ENCODE results near the gene NFASC. TPM values are rescaled to one million over a fixed set of nuclear protein-coding genes. Genes with fewer than 3 reads are reported as not detected.

NFASC gene
- total and polyA plus RNA-seq, 2 experiments from 2014 or later: 3.9 to 11.7 TPM

DNA sequence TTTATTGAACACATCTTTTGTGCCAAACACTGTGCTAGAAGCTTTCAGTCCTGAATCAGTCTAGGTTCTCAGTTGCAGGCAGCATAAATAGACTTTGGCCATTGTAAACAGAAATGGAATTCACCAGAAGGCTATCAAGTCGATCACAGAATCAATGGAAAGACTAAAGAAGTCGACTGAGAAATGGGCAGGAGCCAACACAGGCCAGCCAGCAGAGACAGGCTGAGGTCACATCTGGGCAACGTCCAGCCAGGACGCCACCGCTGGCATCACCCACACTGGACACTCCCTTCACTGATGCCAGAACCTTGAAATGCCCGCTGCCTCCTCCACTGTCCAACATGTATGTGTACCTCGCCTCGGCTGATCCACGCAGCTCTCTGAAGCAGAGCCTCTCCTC lies 166.9 kb downstream of the NFASC start:
- Mint-ChIP-seq H3K4me3 (no peak overlapping the region), H3K36me3 (ENCODE audit: low read depth) (no peaks in the 10 kb centered on the region), H3K27me3 (ENCODE audit: insufficient read depth, low read depth, poor library complexity) (peaks cover 18% of the 10 kb centered on the region), H3K4me1 (no peaks in the 10 kb centered on the region), H3K27ac (no peak overlapping the region), H3K9me3 (no peaks in the 10 kb centered on the region; the same call in 2 of the 3 replicates)
- Histone ChIP-seq H3K4me2 (no peak overlapping the region), H2AFZ (no peak overlapping the region), H3K27me3 (ENCODE audit: insufficient read depth) (peaks cover 6% of the 10 kb centered on the region; the same call in 1 of the 2 replicates), H3K9me2 (ENCODE audit: insufficient read depth) (no peaks in the 10 kb centered on the region), H3F3A (replicated peaks; ENCODE audit: low read depth) (no peaks in the 10 kb centered on the region), H3K27ac (ENCODE audit: low read depth) (no peak overlapping the region), H3K36me3 (ENCODE audit: insufficient read depth) (no peaks in the 10 kb centered on the region), H3K79me2 (replicated peaks; ENCODE audit: insufficient read depth) (no peaks in the 10 kb centered on the region), H3K4me3 (no peak overlapping the region), H3K4me1 (ENCODE audit: insufficient read depth) (peaks cover 3% of the 10 kb centered on the region; the same call in 1 of the 2 replicates), H4K20me1 (replicated peaks; ENCODE audit: insufficient read depth) (no peaks in the 10 kb centered on the region)
- TF ChIP-seq EZH2 (IDR thresholded peaks at IDR 0.05; ENCODE audit: low read depth, unreplicated experiment) (no peak), POLR2AphosphoS5 (IDR thresholded peaks at IDR 0.05; ENCODE audit: low read depth) (no peak), JUNB (IDR thresholded peaks at IDR 0.05; ENCODE audit: unreplicated experiment) (no peak), NANOG (IDR thresholded peaks at IDR 0.05; ENCODE audit: borderline replicate concordance) (no peak), EZH2phosphoT487 (IDR thresholded peaks at IDR 0.05; ENCODE audit: unreplicated experiment) (no peak), ZNF114 (CRISPR knock-in tag; IDR thresholded peaks at IDR 0.05) (no peak), CREB1 (CRISPR knock-in tag; IDR thresholded peaks at IDR 0.05; ENCODE audit: low read depth) (no peak), ZNF331 (CRISPR knock-in tag; IDR thresholded peaks at IDR 0.05; ENCODE audit: low read depth) (no peak), STAT1 (IDR thresholded peaks at IDR 0.05; ENCODE audit: unreplicated experiment) (no peak)
- TF ChIP-seq, protein P1, sequence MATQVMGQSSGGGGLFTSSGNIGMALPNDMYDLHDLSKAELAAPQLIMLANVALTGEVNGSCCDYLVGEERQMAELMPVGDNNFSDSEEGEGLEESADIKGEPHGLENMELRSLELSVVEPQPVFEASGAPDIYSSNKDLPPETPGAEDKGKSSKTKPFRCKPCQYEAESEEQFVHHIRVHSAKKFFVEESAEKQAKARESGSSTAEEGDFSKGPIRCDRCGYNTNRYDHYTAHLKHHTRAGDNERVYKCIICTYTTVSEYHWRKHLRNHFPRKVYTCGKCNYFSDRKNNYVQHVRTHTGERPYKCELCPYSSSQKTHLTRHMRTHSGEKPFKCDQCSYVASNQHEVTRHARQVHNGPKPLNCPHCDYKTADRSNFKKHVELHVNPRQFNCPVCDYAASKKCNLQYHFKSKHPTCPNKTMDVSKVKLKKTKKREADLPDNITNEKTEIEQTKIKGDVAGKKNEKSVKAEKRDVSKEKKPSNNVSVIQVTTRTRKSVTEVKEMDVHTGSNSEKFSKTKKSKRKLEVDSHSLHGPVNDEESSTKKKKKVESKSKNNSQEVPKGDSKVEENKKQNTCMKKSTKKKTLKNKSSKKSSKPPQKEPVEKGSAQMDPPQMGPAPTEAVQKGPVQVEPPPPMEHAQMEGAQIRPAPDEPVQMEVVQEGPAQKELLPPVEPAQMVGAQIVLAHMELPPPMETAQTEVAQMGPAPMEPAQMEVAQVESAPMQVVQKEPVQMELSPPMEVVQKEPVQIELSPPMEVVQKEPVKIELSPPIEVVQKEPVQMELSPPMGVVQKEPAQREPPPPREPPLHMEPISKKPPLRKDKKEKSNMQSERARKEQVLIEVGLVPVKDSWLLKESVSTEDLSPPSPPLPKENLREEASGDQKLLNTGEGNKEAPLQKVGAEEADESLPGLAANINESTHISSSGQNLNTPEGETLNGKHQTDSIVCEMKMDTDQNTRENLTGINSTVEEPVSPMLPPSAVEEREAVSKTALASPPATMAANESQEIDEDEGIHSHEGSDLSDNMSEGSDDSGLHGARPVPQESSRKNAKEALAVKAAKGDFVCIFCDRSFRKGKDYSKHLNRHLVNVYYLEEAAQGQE (IDR thresholded peaks at IDR 0.05; ENCODE audit: unreplicated experiment): no peak
- TF ChIP-seq, protein P2, sequence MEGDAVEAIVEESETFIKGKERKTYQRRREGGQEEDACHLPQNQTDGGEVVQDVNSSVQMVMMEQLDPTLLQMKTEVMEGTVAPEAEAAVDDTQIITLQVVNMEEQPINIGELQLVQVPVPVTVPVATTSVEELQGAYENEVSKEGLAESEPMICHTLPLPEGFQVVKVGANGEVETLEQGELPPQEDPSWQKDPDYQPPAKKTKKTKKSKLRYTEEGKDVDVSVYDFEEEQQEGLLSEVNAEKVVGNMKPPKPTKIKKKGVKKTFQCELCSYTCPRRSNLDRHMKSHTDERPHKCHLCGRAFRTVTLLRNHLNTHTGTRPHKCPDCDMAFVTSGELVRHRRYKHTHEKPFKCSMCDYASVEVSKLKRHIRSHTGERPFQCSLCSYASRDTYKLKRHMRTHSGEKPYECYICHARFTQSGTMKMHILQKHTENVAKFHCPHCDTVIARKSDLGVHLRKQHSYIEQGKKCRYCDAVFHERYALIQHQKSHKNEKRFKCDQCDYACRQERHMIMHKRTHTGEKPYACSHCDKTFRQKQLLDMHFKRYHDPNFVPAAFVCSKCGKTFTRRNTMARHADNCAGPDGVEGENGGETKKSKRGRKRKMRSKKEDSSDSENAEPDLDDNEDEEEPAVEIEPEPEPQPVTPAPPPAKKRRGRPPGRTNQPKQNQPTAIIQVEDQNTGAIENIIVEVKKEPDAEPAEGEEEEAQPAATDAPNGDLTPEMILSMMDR (conservative IDR thresholded peaks at IDR 0.05; ENCODE audit: low read depth in 2 of 2): no peak
- TF ChIP-seq, protein P3, sequence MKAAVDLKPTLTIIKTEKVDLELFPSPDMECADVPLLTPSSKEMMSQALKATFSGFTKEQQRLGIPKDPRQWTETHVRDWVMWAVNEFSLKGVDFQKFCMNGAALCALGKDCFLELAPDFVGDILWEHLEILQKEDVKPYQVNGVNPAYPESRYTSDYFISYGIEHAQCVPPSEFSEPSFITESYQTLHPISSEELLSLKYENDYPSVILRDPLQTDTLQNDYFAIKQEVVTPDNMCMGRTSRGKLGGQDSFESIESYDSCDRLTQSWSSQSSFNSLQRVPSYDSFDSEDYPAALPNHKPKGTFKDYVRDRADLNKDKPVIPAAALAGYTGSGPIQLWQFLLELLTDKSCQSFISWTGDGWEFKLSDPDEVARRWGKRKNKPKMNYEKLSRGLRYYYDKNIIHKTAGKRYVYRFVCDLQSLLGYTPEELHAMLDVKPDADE (IDR thresholded peaks at IDR 0.05): no peak
- TF ChIP-seq, protein P4, sequence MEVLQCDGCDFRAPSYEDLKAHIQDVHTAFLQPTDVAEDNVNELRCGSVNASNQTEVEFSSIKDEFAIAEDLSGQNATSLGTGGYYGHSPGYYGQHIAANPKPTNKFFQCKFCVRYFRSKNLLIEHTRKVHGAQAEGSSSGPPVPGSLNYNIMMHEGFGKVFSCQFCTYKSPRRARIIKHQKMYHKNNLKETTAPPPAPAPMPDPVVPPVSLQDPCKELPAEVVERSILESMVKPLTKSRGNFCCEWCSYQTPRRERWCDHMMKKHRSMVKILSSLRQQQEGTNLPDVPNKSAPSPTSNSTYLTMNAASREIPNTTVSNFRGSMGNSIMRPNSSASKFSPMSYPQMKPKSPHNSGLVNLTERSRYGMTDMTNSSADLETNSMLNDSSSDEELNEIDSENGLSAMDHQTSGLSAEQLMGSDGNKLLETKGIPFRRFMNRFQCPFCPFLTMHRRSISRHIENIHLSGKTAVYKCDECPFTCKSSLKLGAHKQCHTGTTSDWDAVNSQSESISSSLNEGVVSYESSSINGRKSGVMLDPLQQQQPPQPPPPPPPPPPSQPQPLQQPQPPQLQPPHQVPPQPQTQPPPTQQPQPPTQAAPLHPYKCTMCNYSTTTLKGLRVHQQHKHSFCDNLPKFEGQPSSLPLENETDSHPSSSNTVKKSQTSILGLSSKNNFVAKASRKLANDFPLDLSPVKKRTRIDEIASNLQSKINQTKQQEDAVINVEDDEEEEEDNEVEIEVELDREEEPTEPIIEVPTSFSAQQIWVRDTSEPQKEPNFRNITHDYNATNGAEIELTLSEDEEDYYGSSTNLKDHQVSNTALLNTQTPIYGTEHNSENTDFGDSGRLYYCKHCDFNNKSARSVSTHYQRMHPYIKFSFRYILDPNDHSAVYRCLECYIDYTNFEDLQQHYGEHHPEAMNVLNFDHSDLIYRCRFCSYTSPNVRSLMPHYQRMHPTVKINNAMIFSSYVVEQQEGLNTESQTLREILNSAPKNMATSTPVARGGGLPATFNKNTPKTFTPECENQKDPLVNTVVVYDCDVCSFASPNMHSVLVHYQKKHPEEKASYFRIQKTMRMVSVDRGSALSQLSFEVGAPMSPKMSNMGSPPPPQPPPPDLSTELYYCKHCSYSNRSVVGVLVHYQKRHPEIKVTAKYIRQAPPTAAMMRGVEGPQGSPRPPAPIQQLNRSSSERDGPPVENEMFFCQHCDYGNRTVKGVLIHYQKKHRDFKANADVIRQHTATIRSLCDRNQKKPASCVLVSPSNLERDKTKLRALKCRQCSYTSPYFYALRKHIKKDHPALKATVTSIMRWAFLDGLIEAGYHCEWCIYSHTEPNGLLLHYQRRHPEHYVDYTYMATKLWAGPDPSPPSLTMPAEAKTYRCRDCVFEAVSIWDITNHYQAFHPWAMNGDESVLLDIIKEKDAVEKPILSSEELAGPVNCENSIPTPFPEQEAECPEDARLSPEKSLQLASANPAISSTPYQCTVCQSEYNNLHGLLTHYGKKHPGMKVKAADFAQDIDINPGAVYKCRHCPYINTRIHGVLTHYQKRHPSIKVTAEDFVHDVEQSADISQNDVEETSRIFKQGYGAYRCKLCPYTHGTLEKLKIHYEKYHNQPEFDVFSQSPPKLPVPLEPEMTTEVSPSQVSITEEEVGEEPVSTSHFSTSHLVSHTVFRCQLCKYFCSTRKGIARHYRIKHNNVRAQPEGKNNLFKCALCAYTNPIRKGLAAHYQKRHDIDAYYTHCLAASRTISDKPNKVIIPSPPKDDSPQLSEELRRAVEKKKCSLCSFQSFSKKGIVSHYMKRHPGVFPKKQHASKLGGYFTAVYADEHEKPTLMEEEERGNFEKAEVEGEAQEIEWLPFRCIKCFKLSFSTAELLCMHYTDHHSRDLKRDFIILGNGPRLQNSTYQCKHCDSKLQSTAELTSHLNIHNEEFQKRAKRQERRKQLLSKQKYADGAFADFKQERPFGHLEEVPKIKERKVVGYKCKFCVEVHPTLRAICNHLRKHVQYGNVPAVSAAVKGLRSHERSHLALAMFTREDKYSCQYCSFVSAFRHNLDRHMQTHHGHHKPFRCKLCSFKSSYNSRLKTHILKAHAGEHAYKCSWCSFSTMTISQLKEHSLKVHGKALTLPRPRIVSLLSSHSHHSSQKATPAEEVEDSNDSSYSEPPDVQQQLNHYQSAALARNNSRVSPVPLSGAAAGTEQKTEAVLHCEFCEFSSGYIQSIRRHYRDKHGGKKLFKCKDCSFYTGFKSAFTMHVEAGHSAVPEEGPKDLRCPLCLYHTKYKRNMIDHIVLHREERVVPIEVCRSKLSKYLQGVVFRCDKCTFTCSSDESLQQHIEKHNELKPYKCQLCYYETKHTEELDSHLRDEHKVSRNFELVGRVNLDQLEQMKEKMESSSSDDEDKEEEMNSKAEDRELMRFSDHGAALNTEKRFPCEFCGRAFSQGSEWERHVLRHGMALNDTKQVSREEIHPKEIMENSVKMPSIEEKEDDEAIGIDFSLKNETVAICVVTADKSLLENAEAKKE (CRISPR knock-in tag; IDR thresholded peaks at IDR 0.05): no peak
- no peak for DNase-seq (ENCODE audit: low spot score)
- ATAC-seq: no peak
